GM23338 (cell line): ENCODE results near the gene RAI14. TPM values are rescaled to one million over a fixed set of nuclear protein-coding genes. Genes with fewer than 3 reads are reported as not detected.

Experiments
- ATAC-seq: fragments of 200-7000 bp; cut with Tn5 transposase; 3 replicates; pipeline ENCODE4 v1.9.1; 2020
- DNase-seq: peaks from one replicate; pipeline ENCODE4 v3.0.0-alpha.2; 2015; ENCODE audit warnings: low spot score
- H2AFZ ChIP-seq: fragments of 200-600 bp; sonication (generic); 2 replicates; pipeline ENCODE4 v1.8.0; 2016; ENCODE audit warnings: antibody characterized with exemption, mild to moderate bottlenecking, moderate library complexity
- H3F3A ChIP-seq: fragments of 200-600 bp; sonication (generic); replicated peaks from 2 replicates; pipeline ENCODE4 v1.8.0; 2017; ENCODE audit warnings: antibody characterized with exemption, mixed run types, low read depth
- H3K27ac ChIP-seq: fragments of 200-600 bp; sonication (generic); 2 replicates; pipeline ENCODE4 v1.6.1; 2016; ENCODE audit warnings: low read depth
- H3K27me3 ChIP-seq: fragments of 200-600 bp; sonication (generic); 2 replicates; pipeline ENCODE4 v1.8.0; 2016; ENCODE audit warnings: mild to moderate bottlenecking, mixed run types, moderate library complexity; ENCODE audit not compliant: insufficient read depth
- H3K36me3 ChIP-seq: fragments of 200-600 bp; sonication (generic); 2 replicates; pipeline ENCODE4 v1.8.0; 2016; ENCODE audit warnings: mild to moderate bottlenecking; ENCODE audit not compliant: insufficient read depth
- H3K4me1 ChIP-seq: fragments of 200-600 bp; sonication (generic); 2 replicates; pipeline ENCODE4 v1.8.0; 2016; ENCODE audit warnings: mild to moderate bottlenecking, moderate library complexity; ENCODE audit not compliant: insufficient read depth
- H3K4me2 ChIP-seq: fragments of 200-600 bp; sonication (generic); 2 replicates; pipeline ENCODE4 v1.7.1; 2017; ENCODE audit warnings: mixed run types
- H3K4me3 ChIP-seq: fragments of 200-600 bp; sonication (generic); 2 replicates; pipeline ENCODE4 v1.6.1; 2016; ENCODE audit warnings: mixed run types
- H3K79me2 ChIP-seq: fragments of 200-600 bp; sonication (generic); replicated peaks from 2 replicates; pipeline ENCODE4 v1.8.0; 2017; ENCODE audit warnings: mild to moderate bottlenecking; ENCODE audit not compliant: insufficient read depth
- H3K9me2 ChIP-seq: fragments of 200-600 bp; sonication (generic); 2 replicates; pipeline ENCODE4 v1.8.0; 2017; ENCODE audit not compliant: insufficient read depth
- H4K20me1 ChIP-seq: fragments of 200-600 bp; sonication (generic); replicated peaks from 2 replicates; pipeline ENCODE4 v1.8.0; 2017; ENCODE audit warnings: mild to moderate bottlenecking; ENCODE audit not compliant: insufficient read depth
- H3K27ac Mint-ChIP-seq: 2 replicates; pipeline ENCODE4 v1.8.0; 2020; ENCODE audit warnings: inconsistent platforms, mild to moderate bottlenecking, moderate library complexity, mixed read lengths
- H3K27me3 Mint-ChIP-seq: 3 replicates; pipeline ENCODE4 v1.8.0; 2022; ENCODE audit warnings: low read depth, mild to moderate bottlenecking, moderate library complexity, mixed read lengths, inconsistent platforms; ENCODE audit not compliant: insufficient read depth, poor library complexity
- H3K36me3 Mint-ChIP-seq: 3 replicates; pipeline ENCODE4 v1.8.0; 2021; ENCODE audit warnings: low read depth, mild to moderate bottlenecking, inconsistent platforms, moderate library complexity, mixed read lengths
- H3K4me1 Mint-ChIP-seq: 3 replicates; pipeline ENCODE4 v1.8.0; 2020; ENCODE audit warnings: mild to moderate bottlenecking, inconsistent platforms, mixed read lengths
- H3K4me3 Mint-ChIP-seq: 3 replicates; pipeline ENCODE4 v1.8.0; 2021; ENCODE audit warnings: moderate library complexity, mild to moderate bottlenecking, inconsistent platforms, mixed read lengths
- H3K9me3 Mint-ChIP-seq: 3 replicates; pipeline ENCODE4 v1.8.0; 2020; ENCODE audit warnings: moderate library complexity, mild to moderate bottlenecking, inconsistent platforms, mixed read lengths
- ETS1 ChIP-seq: IDR thresholded peaks from 2 replicates; pipeline ENCODE4 v1.6.1; 2016; ENCODE audit warnings: antibody characterized with exemption
- EZH2 ChIP-seq: fragments of 200-600 bp; sonication (generic); IDR thresholded peaks from one replicate; pipeline ENCODE4 v1.8.0; 2017; ENCODE audit warnings: antibody characterized with exemption, mild to moderate bottlenecking, low read depth; ENCODE audit not compliant: unreplicated experiment
- NANOG ChIP-seq: IDR thresholded peaks from 2 replicates; pipeline ENCODE4 v1.6.1; 2016; ENCODE audit warnings: antibody characterized with exemption, borderline replicate concordance
- POLR2AphosphoS5 ChIP-seq: IDR thresholded peaks from 2 replicates; pipeline ENCODE4 v1.6.1; 2016; ENCODE audit warnings: antibody characterized with exemption, low read depth
- ZNF114 ChIP-seq: fragments of 250-450 bp; sonication (Bioruptor Pico); IDR thresholded peaks from 2 replicates; pipeline ENCODE4 v1.5.0; 2020; ENCODE audit warnings: mild to moderate bottlenecking, moderate library complexity
- ZNF462 ChIP-seq: fragments of 250-450 bp; sonication (Bioruptor Pico); IDR thresholded peaks from 2 replicates; pipeline ENCODE4 v1.5.0; 2020; ENCODE audit warnings: mild to moderate bottlenecking, moderate library complexity
- polyA plus RNA-seq: library from polyadenylated mRNA; unstranded; fragments of >200 nt; fragmentation: Nextera tagmentation; extraction: Ambion mirVana; gene quantifications from 2 replicates; pipeline ENCODE4 v1.2.1, GENCODE V29; 2016
- total RNA-seq: library from RNA; depleted of rRNA; stranded (reverse); fragments of >200 nt; shearing (Covaris generic); gene quantifications from 2 replicates; pipeline ENCODE4 v1.2.3, GENCODE V29; 2014

RAI14 gene
- total and polyA plus RNA-seq, 2 experiments from 2014 or later: 58.8 to 95.8 TPM

GRCh38 chr5:34616651-34617050, 39.5 kb upstream of the RAI14 start (continued):
- TF ChIP-seq ZNF462 (no peak), ETS1 (no peak)

GRCh38 chr5:34618371-34619065, 37.6 kb upstream of the RAI14 start:
- Histone ChIP-seq H3K36me3 (no peaks in the 10 kb centered on the region), H3K79me2 (no peaks in the 10 kb centered on the region), H3K4me3 (no peak overlapping the region), H3F3A (no peaks in the 10 kb centered on the region), H3K27ac (no peak overlapping the region), H2AFZ (0 out of 2 replicates have a peak overlapping the region, but pooled peaks have one; percentile 75), H3K27me3 (no peaks in the 10 kb centered on the region), H3K9me2 (no peaks in the 10 kb centered on the region), H3K4me2 (no peak overlapping the region), H3K4me1 (peaks cover 12% of the 10 kb centered on the region; the same call in 1 of the 2 replicates), H4K20me1 (no peaks in the 10 kb centered on the region)
- no peaks in the 10 kb centered on the region; the same call in 2 of the 3 replicates for H3K36me3 Mint-ChIP-seq
- H3K27me3 Mint-ChIP-seq: peaks cover 8% of the 10 kb centered on the region
- H3K9me3 Mint-ChIP-seq: no peaks in the 10 kb centered on the region
- H3K4me3 Mint-ChIP-seq: no peak overlapping the region
- ATAC-seq: no peak
- peaks cover 20% of the 10 kb centered on the region for H3K4me1 Mint-ChIP-seq
- no peak overlapping the region for H3K27ac Mint-ChIP-seq
- DNase-seq: no peak
- TF ChIP-seq NANOG (no peak), ZNF462 (no peak), ETS1 (no peak), EZH2 (no peak), ZNF114 (CRISPR knock-in tag) (no peak), POLR2AphosphoS5 (no peak)
